Activated naive CD8-positive, alpha-beta T cell treated with anti-CD3 and anti-CD28 coated beads, Interleukin-2, amount 50 U/mL, for 24 hours (primary cell): ENCODE results near the gene LRP11.

Experiments
- ATAC-seq: fragments of 150-1000 bp; cut with Tn5 transposase; one replicate; pipeline ENCODE4 v1.10.0; 2021
- DNase-seq: peaks from one replicate; pipeline ENCODE4 v3.0.0; 2021
- H3K27ac Mint-ChIP-seq: one replicate; pipeline ENCODE4 v1.8.0; 2021; ENCODE audit warnings: mild to moderate bottlenecking, mixed read lengths
- H3K27me3 Mint-ChIP-seq: one replicate; pipeline ENCODE4 v1.8.0; 2021; ENCODE audit warnings: mixed read lengths
- H3K36me3 Mint-ChIP-seq: one replicate; pipeline ENCODE4 v1.8.0; 2021; ENCODE audit warnings: low read depth, mixed read lengths
- H3K4me1 Mint-ChIP-seq: one replicate; pipeline ENCODE4 v1.8.0; 2021; ENCODE audit warnings: mixed read lengths
- H3K4me3 Mint-ChIP-seq: one replicate; pipeline ENCODE4 v1.8.0; 2021; ENCODE audit warnings: mild to moderate bottlenecking, moderate library complexity, mixed read lengths
- H3K9me3 Mint-ChIP-seq: one replicate; pipeline ENCODE4 v1.8.0; 2021; ENCODE audit warnings: mixed read lengths

LRP11 gene

GRCh38 chr6:149890629-149891045 lies 26.5 kb upstream of the LRP11 start:
- no peak for ATAC-seq
- no peak overlapping the region for H3K27ac Mint-ChIP-seq
- H3K4me3 Mint-ChIP-seq = no peak overlapping the region
- no peaks in the 10 kb centered on the region for H3K36me3 Mint-ChIP-seq
- peaks cover 5% of the 10 kb centered on the region for H3K27me3 Mint-ChIP-seq
- no peak for DNase-seq
- no peaks in the 10 kb centered on the region for H3K9me3 Mint-ChIP-seq
- H3K4me1 Mint-ChIP-seq = peaks cover 1% of the 10 kb centered on the region

DNA sequence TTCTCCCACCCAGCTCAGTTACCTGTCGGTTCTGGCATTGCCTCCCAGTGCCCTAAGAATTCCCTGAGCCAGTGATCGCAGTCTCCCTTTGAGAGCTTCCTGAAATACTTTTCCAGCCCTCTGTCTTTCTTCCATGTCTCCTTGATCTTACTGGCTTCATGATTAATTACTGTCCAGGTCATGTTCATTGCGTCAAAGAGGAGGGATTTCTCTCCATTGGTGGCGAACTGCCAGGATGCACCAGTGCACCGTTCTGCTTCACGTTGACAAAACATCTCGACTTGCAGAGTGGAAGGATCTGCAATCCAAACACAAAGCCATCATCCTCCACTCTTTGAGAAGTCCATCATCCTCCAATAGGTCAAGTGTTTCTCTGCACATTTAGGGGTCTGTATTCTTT lies 25.2 kb upstream of the LRP11 start:
- no peaks in the 10 kb centered on the region for H3K9me3 Mint-ChIP-seq
- ATAC-seq (no peak), DNase-seq (no peak)
- no peak overlapping the region for H3K4me3 Mint-ChIP-seq
- no peaks in the 10 kb centered on the region for H3K36me3 Mint-ChIP-seq
- H3K4me1 Mint-ChIP-seq = no peaks in the 10 kb centered on the region
- peaks cover 10% of the 10 kb centered on the region for H3K27me3 Mint-ChIP-seq
- no peak overlapping the region for H3K27ac Mint-ChIP-seq

DNA sequence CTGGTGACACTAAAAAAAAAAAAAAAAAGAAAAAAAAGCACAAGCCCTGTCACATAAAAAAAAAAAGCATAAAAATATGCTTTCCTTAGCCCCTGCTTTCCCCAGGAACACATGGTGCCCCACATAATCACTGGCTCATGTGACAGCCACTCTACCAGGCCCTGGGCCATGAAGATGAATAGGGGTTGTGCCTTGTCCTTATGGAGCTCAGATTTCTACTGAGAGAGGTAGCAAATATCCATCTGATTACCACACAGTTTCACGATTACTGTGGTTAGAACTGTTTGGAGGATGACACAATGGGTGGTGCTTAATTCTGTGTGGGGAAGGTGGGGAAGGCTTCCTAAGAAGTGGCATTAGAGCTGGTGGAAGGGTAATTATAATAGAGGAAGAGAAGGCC lies 24.5 kb upstream of the LRP11 start:
- H3K4me3 Mint-ChIP-seq = no peak overlapping the region
- ATAC-seq (no peak), DNase-seq (no peak)
- H3K4me1 Mint-ChIP-seq = no peaks in the 10 kb centered on the region
- H3K36me3 Mint-ChIP-seq = no peaks in the 10 kb centered on the region
- no peaks in the 10 kb centered on the region for H3K9me3 Mint-ChIP-seq
- H3K27me3 Mint-ChIP-seq = peaks cover 13% of the 10 kb centered on the region
- H3K27ac Mint-ChIP-seq = no peak overlapping the region

DNA sequence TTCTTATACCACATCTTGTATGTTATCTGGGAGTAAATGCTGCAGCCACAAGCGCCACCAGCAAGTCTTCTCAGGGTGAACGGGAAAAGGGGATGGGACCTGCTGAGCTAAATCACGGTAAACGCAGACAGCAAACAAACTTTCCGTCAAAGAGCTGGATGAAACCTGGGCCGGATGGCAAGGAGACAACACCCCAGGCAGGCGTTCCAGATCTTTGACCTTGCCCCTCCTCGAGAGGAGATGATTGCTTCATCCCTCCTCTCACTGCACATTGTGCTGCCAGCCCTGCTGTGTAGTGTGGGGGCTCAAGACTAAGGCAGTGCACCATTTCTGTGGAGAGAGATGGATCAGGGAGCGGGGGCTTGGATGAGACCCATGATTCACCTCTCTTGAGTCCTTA lies 23.9 kb upstream of the LRP11 start:
- Mint-ChIP-seq H3K27ac (no peak overlapping the region), H3K27me3 (peaks cover 10% of the 10 kb centered on the region), H3K9me3 (no peaks in the 10 kb centered on the region), H3K4me3 (no peak overlapping the region), H3K36me3 (no peaks in the 10 kb centered on the region), H3K4me1 (no peaks in the 10 kb centered on the region)
- no peak for ATAC-seq
- no peak for DNase-seq

DNA sequence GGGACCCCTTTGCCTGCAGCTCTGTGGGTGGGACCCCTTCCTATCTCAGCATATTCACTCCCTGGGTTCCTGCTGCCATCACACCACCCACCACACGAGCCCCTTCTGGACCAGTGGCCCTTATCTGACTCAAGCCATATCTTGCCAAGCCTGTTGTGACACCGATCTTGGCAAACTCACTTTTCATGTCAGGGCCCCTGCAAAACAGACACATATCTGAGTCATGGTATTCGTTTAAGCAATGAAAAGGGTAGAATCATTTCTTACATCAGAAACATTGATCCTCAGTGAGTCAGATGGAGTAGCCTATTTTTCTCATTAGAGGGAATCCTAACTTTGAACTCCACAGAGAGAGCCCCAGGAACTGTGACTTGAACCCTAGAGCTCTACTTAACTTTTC lies 23.2 kb upstream of the LRP11 start:
- H3K4me1 Mint-ChIP-seq = no peaks in the 10 kb centered on the region
- no peak overlapping the region for H3K4me3 Mint-ChIP-seq
- DNase-seq (no peak), ATAC-seq (no peak)
- no peaks in the 10 kb centered on the region for H3K9me3 Mint-ChIP-seq
- no peak overlapping the region for H3K27ac Mint-ChIP-seq
- no peaks in the 10 kb centered on the region for H3K36me3 Mint-ChIP-seq
- H3K27me3 Mint-ChIP-seq = peaks cover 10% of the 10 kb centered on the region

DNA sequence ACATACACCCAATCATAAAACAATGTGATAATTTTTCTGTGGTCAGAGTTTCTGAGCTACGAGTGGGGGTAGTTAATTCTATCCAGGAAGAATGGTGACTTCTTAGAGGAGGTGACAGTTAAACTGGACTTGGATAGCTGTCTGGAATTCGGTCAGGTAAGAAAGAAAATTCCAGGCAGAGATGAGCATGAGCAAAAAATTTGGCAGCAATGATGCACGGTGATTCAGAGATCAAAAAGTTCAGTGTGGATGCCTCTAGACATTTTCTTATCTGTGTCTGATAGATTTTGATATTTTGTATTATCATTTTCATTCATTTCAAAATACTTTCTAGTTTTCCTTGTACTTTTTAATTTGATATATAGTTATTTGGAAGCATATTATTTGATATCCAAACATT lies 21.7 kb upstream of the LRP11 start:
- Mint-ChIP-seq H3K36me3 (no peaks in the 10 kb centered on the region), H3K9me3 (no peaks in the 10 kb centered on the region), H3K27me3 (peaks cover 15% of the 10 kb centered on the region), H3K4me3 (no peak overlapping the region), H3K4me1 (no peaks in the 10 kb centered on the region), H3K27ac (no peak overlapping the region)
- DNase-seq (no peak), ATAC-seq (no peak)

GRCh38 chr6:149884617-149885016 lies 20.5 kb upstream of the LRP11 start:
- Mint-ChIP-seq H3K27me3 (peaks cover 17% of the 10 kb centered on the region), H3K4me1 (no peaks in the 10 kb centered on the region), H3K4me3 (no peak overlapping the region), H3K27ac (no peak overlapping the region), H3K9me3 (no peaks in the 10 kb centered on the region), H3K36me3 (no peaks in the 10 kb centered on the region)
- DNase-seq (no peak), ATAC-seq (no peak)

GRCh38 chr6:149884215-149884614 lies 20.1 kb upstream of the LRP11 start:
- Mint-ChIP-seq H3K9me3 (no peaks in the 10 kb centered on the region), H3K4me3 (no peak overlapping the region)
- ATAC-seq = no peak

GRCh38 chr6:149881860-149882259 lies 17.7 kb upstream of the LRP11 start:
- no peaks in the 10 kb centered on the region for H3K36me3 Mint-ChIP-seq
- ATAC-seq (no peak), DNase-seq (no peak)
- H3K9me3 Mint-ChIP-seq = no peaks in the 10 kb centered on the region
- no peak overlapping the region for H3K27ac Mint-ChIP-seq
- no peaks in the 10 kb centered on the region for H3K4me1 Mint-ChIP-seq
- no peak overlapping the region for H3K4me3 Mint-ChIP-seq
- peaks cover 40% of the 10 kb centered on the region for H3K27me3 Mint-ChIP-seq

More at GRCh38 chr6:149884215-149884614, 20.1 kb upstream of the LRP11 start:
- DNase-seq = no peak
- H3K27me3 Mint-ChIP-seq = peaks cover 21% of the 10 kb centered on the region
- H3K4me1 Mint-ChIP-seq = no peaks in the 10 kb centered on the region
- no peaks in the 10 kb centered on the region for H3K36me3 Mint-ChIP-seq
- H3K27ac Mint-ChIP-seq = no peak overlapping the region

- H3K36me3 Mint-ChIP-seq = no peaks in the 10 kb centered on the region
- H3K4me1 Mint-ChIP-seq = no peaks in the 10 kb centered on the region
- no peaks in the 10 kb centered on the region for H3K9me3 Mint-ChIP-seq
- no peak overlapping the region for H3K4me3 Mint-ChIP-seq
- peaks cover 40% of the 10 kb centered on the region for H3K27me3 Mint-ChIP-seq
- ATAC-seq = no peak
- no peak for DNase-seq
- H3K27ac Mint-ChIP-seq = no peak overlapping the region
Measured at GRCh38 chr6:149881066-149881766, 17.1 kb upstream of the LRP11 start.

- Mint-ChIP-seq H3K27me3 (peaks cover 41% of the 10 kb centered on the region), H3K9me3 (no peaks in the 10 kb centered on the region), H3K4me1 (no peaks in the 10 kb centered on the region), H3K36me3 (no peaks in the 10 kb centered on the region), H3K27ac (no peak overlapping the region), H3K4me3 (no peak overlapping the region)
- DNase-seq (no peak), ATAC-seq (no peak)
Measured at GRCh38 chr6:149877659-149878058, 13.5 kb upstream of the LRP11 start.

DNA sequence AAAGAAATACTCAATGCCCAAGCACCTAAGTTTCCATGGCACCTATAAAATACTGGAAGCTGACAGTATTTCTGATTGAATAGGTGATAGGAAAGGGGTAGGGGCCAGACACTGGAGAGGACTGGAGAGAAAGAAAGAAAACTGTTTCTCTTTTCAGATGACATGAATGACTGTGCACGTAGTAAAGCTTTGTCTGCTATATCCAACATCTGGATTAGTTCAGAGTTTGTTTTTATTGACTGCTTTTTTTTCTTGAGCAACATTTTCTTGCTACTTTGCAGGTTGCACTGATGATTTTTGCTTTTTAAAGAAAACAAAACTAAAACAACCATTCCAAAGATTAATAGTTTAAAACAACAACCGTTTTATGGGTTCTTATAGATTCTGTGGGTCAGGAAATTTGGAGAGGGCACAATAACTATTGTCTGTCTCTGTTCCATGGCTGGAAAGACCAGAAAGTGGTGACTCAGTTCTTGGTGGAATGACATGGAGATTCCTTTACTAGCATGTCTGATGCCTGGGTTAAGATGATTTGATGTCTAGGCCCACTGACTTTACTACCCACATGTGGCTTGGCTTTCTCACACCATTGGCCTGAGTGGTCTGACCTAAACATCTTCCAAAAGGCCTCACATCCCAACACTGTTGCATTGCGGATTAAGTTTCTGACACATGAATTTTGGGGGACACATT lies 12.2 kb upstream of the LRP11 start:
- H3K9me3 Mint-ChIP-seq = peaks cover 5% of the 10 kb centered on the region
- H3K27me3 Mint-ChIP-seq = peaks cover 37% of the 10 kb centered on the region
- DNase-seq (no peak), ATAC-seq (no peak)
- H3K27ac Mint-ChIP-seq = no peak overlapping the region
- no peaks in the 10 kb centered on the region for H3K36me3 Mint-ChIP-seq
- H3K4me1 Mint-ChIP-seq = no peaks in the 10 kb centered on the region
- H3K4me3 Mint-ChIP-seq = no peak overlapping the region

DNA sequence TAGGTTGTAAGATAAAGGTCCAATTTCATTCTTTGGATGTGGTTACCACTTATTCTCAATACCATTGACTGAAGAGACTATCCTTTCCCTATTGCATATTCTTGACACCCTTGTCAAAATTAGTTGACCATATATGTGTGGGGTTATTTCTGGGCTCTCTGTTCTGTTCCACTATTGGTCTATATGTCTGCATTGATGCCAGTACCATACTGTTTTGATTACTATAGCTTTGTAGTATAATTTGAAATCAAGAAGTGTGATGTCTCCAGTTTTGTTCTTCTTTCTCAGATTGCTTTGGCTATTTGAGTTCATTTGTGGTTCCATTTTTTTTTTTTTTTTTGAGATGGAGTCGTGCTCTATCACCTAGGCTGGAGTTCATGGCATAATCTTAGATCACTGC lies 8.1 kb upstream of the LRP11 start:
- Mint-ChIP-seq H3K36me3 (no peaks in the 10 kb centered on the region), H3K27ac (no peak overlapping the region), H3K4me1 (no peaks in the 10 kb centered on the region), H3K4me3 (no peak overlapping the region), H3K9me3 (peaks cover 5% of the 10 kb centered on the region), H3K27me3 (peaks cover 17% of the 10 kb centered on the region)
- ATAC-seq = no peak
- no peak for DNase-seq

DNA sequence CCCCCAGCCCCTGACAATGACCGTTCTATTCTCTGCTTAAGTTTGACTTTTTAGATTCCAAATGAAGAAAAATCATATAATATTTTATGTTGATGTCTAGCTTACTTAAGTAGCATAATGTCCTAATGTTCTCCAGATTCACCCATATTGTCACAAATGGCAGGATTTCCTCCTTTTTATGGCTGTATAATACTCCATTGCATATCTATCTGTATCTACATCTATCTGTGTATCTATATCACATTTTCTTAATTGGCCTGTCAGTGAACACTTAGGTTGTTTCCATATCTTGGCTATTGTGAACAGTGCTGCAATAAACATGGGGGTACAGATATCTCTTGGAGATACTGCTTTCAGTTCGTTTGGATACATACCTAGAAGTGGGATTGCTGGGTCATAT lies 7.0 kb upstream of the LRP11 start:
- no peak for ATAC-seq
- H3K36me3 Mint-ChIP-seq = no peaks in the 10 kb centered on the region

DNA sequence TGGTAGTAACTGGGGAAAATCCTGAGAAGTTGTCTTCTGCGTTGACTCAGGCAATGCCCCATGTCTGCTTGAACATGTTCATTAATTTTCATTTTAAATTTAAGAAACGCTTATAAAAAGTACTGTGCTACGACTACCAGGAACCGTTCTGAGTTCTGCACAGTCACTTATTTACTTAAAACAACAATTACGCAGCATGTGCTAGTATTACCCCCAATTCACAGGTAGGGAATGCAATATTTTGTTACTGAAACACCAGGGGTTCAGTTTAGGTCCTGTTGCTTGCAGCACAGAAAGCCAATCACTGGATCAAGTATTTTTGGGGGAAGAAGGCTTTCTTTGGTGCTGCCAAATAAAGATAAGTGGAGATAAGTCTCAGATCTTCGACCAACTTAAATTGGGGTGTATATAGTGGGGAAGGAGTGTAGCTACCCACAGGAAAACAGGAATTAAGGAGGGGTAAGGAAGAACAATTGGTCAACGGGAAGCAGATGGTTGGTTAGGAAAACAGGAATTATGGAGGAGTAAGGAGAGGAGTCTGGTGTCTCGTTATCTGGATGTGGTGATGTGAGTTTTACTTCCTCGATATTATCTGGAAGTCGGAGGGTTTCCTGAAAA lies 5.2 kb upstream of the LRP11 start:
- peaks cover 4% of the 10 kb centered on the region for H3K4me1 Mint-ChIP-seq
- H3K4me3 Mint-ChIP-seq = no peak overlapping the region
- peaks cover 19% of the 10 kb centered on the region for H3K27me3 Mint-ChIP-seq
- H3K36me3 Mint-ChIP-seq = no peaks in the 10 kb centered on the region
- no peak for DNase-seq
- no peak for ATAC-seq
- H3K27ac Mint-ChIP-seq = no peak overlapping the region
- H3K9me3 Mint-ChIP-seq = peaks cover 5% of the 10 kb centered on the region

More for the DNA sequence above, 7.0 kb upstream of the LRP11 start:
- H3K4me3 Mint-ChIP-seq = no peak overlapping the region
- no peak for DNase-seq
- H3K9me3 Mint-ChIP-seq = peaks cover 5% of the 10 kb centered on the region
- no peaks in the 10 kb centered on the region for H3K4me1 Mint-ChIP-seq
- H3K27me3 Mint-ChIP-seq = peaks cover 14% of the 10 kb centered on the region
- no peak overlapping the region for H3K27ac Mint-ChIP-seq
